DMS 273 treated with DMSO at 0.1 percent for 48 hours (cell line): Measurements from ENCODE around the gene SUMO4.

Source experiments
- DNase-seq: peaks from one replicate; lab custom pipeline; 2025; lab: John Stamatoyannopoulos, UW

The SUMO4 gene

GRCh38 chr6:149389509-149390297, 10.4 kb upstream of the SUMO4 start:
- DNase-seq, result no peak

DNA sequence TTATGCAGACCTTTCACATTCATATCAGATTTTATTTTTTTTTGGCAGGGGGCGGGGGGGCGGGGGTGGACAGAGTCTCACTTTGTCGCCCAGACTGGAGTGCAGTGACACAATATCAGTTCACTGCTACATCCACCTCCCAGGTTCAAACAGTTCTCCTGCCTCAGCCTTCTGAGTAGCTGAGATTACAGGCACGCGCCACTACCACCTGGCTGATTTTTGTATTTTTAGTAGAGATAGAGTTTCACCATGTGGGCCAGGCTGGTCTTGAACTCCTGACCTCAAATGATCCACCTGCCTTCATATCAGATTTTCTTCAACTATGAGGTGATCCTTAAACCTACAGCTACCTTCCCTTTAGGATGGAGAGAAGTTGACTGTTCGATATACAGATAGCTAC, 8.0 kb upstream of the SUMO4 start:
- DNase-seq, result no peak

GRCh38 chr6:149392535-149392934, 7.5 kb upstream of the SUMO4 start:
- no peak for DNase-seq

DNA sequence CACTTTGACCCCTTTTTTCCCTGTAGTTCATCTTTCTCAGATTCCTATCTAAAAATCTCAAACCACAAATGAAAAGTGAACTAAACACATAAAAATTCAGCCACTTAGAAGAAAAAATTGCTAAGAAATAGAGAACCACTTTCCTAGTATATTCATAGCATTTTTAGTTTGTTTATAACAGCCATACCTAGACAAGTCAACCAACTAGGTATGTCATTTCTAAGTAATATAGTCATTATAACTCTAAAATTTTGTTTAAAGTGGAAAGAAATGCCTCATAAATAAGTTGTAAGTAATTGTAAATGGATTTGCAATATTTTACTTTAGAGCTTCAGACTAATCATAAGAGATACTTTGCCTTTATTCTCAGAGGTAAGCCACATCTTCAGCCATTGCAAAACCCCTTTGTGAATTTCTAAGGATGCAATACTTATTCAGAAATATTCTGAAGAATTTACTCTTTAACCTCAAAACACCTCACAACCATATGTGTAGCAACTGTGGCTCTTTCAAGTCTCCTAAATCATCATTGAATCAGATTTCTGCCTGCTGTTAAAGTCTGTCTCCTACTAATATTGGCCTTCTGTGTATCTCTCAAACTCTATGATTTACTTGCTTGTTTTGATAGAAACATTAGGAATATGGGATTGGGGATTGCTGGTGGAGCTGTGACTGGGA, 6.9 kb upstream of the SUMO4 start:
- no peak for DNase-seq

DNA sequence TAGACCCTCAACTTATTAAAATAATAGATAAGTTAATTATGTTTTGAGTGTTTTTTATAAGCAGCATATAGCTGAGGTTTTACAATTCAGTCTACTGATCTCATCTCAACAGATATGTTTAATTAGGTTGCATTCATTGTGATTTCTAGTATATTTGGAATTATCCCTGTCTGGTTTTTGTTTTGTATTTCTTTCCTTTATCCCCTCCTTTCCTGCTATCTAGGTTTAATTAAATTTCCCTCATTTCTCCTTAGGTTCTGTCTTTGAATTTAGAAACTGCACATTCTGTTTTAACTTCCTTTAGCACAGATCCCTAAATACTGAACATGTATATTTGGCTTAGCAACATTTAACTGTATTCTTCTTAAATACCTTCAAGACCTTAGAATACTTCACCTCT, 4.9 kb upstream of the SUMO4 start:
- DNase-seq, result no peak

GRCh38 chr6:149397384-149397783, 2.7 kb upstream of the SUMO4 start:
- no peak for DNase-seq

DNA sequence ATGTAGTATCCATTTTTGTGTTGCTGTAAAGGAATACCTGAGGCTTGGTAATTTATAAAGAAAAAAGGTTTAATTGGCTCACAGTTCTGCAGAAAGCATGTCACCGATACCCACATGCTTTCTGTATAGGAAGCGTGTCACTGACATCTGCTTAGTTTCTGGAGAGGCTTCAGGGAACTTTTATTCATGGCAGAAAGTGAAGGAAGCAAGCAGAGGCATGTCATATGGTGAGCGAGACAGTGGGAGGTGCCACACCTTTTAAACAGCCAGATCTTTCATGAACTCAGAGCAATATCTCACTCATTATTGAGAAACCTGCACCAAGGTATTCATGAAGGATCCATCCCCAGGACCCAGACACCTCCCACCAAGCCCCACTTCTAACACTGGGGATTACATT, 3.5 kb downstream of the SUMO4 start:
- DNase-seq, result no peak

DNA sequence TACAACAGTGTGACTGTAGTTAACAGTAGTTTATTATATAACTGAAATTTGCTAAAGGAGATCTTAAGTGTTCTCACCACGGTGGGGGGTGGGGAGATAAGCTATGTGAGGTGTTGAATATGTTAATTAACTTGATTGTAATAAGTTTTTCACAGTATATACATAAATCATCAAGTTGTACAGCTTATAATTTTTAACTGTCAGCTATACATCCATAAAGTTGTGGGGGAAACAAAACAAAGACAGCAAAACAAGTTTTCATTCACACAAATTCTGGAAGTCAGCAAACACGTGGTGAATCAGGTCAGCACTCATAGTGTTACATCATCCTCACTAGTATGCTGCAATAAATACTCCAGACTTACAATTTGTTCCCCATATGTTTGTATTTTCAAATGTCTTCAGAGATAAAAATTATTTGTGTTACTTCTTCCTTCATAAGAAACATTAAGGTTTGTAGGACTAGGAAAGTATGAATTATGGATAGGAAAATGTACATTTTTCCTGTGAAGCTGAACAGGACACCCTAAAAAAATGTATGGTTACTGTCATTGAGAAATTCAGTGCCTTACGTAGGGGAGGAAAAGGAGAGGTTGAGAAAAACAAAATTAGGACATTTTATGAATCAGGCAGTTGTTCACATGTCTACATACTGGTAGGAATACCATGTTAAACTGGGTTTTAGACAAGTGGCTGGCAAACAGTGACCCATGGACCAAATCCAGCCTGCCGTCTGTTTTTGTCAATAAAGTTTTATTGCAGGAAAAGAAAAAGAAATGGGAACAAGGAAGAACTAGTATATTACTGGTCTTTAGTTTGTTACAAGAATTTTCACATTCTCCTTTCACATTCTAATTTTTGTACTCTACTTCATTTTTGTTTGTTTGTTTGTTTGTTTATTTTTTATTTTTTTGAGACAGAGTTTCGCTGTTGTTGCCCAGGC, 6.0 kb downstream of the SUMO4 start:
- no peak for DNase-seq

DNA sequence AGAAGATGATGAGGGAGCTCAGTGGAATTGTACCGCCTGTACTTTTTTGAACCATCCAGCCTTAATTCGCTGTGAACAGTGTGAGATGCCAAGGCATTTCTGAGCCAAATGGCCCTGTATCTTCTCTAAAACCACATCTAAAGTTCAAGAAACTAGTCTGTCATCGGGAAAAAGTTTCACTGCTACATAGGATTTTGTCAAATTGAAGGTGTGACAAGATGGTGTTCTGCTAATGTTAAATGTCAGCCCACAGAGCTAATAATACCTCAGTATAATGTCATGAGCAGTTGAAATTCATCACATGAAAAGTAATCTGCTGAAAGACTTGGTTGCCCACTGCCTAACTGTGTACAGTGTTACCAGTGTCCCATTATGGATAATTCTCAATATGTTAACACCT, 9.6 kb downstream of the SUMO4 start:
- DNase-seq, result no peak

- no peak for DNase-seq
Observed at GRCh38 chr6:149410557-149410956, 10.5 kb downstream of the SUMO4 start.

GRCh38 chr6:149414009-149414408, 13.9 kb downstream of the SUMO4 start:
- DNase-seq, result no peak

DNA sequence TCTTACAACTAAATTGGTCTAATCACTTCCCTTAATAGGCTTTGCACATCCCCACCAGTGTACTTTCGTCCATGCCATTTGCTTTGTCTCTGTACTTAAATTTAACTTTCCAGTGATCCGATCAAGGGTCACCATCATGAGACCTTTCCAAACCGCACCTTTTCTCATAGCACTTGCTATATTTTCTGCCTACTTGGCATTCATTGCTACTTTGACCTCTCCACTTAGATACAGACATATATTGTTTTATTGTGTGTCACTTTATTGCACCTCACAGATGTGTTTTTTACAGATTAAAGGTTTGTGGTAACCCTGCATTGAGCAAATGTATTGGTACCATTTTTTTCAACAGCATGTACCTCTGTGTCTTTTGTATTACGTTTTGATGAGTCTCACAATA, 14.8 kb downstream of the SUMO4 start:
- DNase-seq, result no peak

- DNase-seq, result no peak
Observed at GRCh38 chr6:149419696-149420404, 19.8 kb downstream of the SUMO4 start.

DNA sequence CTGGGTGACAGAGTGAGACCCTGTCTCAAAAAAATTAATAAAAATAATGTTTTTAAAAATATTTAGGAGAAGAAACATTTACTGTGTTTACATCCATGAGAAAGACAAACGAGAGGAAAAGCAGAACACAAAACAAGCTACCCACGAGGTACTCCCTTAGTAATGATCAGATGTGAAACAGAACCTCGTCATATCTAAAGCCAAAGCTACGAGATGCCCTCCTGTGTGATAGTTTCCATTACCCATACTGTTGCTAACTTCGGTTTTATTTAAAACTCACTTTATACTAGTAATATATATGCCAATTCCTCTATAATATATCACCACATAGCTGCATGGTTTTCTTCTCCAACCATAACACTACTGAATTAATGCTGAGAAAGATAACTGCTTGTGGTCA, 21.1 kb downstream of the SUMO4 start:
- DNase-seq, result no peak

- DNase-seq, result no peak
Observed at GRCh38 chr6:149422581-149422980, 22.5 kb downstream of the SUMO4 start.

DNA sequence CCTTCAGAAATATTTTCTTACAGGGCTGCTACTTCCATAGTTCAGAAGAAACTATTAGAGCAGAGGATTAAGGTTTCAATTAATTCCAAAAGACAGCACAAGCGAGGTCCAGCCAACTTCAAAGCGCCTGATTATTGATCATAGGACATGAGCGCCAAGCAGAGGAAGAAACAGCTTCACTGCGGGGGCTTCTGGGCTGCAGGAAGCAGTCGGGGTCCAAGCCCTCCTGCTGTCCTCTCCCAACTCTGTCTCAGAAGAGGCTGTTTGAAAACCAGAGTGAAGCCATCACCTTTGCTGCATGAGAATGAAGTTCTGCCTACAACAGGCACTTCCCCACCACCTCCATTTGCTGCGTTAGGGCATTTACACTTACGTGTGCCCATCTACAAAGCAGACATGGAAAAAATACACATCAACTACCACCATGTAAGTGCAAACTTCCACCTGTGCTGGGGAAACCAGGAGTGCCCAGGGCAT, 23.9 kb downstream of the SUMO4 start:
- no peak for DNase-seq

DNA sequence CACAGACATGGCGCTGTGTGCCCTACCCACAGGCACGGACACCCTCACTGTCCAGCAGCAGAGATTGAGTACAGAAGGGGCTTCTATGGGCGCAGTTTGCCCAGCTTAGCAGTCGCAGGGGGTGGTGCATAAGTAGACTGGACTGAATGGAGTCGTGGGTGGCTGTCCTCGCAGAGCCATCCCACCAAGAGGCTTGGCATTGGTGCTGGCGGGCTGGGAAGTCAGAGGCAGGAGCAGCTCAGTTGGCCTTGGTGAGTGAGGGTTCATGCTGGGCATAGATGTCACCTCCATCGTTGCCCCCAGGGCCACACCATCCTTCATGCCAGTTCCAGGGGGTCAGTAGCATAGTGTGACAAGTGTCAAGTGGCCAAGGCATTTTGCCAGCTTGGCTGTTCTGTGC, 25.2 kb downstream of the SUMO4 start:
- DNase-seq, result no peak

- DNase-seq, result no peak
Observed at GRCh38 chr6:149425754-149426153, 25.7 kb downstream of the SUMO4 start.

DNA sequence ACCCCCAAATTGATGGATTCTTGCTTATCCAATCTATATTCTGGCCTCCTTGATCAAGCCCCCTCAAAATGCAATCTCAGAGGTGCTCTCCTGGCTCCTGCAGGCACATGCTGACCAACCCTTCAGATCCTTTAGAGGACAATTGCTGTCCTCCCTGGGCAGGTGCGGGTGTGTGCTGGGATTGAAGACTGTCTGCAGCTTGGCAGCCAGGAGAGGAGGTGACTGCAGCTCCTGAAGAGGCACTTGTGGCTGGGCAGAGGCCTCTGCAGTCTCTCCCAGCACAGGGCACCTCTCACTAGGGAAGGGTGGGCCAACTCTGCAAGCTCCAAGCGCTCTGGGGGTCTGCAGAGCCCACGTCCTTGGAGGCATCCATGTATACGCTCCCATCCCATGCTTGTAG, 28.5 kb downstream of the SUMO4 start:
- no peak for DNase-seq

GRCh38 chr6:149429427-149430360, 29.6 kb downstream of the SUMO4 start:
- no peak for DNase-seq
